ENCODE measurements around the gene SLC46A2. TPM values are rescaled to one million over a fixed set of nuclear protein-coding genes. Genes with fewer than 3 reads are reported as not detected.

Gene SLC46A2
- total RNA-seq, 4 donors from 2014 or later: 0.27 TPM; not detected in 3

DNA sequence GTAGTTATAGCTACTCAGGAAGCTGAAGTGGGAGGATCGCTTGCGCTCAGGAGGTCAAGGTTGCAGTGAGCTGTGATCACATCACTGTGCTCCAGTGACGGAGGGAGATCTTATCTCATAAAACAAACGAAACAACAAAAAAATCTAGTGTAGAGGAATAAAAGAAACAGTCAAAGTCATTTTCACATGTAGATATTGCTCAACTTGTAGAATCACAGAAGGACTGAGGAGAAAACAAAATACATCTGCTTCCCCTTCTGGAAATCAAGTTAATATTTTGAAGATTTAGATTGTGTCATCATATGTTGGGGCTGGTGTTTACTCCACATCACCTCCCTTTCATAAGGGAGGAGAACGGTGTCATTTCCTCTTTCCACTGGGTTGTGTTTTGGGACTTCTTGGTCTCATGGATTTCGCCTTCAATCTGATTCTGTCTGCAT lies 8.2 kb upstream of the SLC46A2 start:
- Histone ChIP-seq H3K27me3 (no peaks in the 10 kb centered on the region), H3K36me3 (no peaks in the 10 kb centered on the region), H3K4me3 (replicated peaks in 1 of 3) (no peak overlapping the region), H3K27ac (no peak overlapping the region), H3K4me1 (no peaks in the 10 kb centered on the region), H3K9me3 (no peaks in the 10 kb centered on the region)
- WGBS, 2 donors: 34 to 44% methylated on average over 6 of the region's 6 CpGs
- DNase-seq: no peak
- intact Hi-C loops (cut with DNase I): no loop called here
- TF ChIP-seq POLR2A (IDR thresholded peaks at IDR 0.05): no peak
- TF ChIP-seq, protein P1, sequence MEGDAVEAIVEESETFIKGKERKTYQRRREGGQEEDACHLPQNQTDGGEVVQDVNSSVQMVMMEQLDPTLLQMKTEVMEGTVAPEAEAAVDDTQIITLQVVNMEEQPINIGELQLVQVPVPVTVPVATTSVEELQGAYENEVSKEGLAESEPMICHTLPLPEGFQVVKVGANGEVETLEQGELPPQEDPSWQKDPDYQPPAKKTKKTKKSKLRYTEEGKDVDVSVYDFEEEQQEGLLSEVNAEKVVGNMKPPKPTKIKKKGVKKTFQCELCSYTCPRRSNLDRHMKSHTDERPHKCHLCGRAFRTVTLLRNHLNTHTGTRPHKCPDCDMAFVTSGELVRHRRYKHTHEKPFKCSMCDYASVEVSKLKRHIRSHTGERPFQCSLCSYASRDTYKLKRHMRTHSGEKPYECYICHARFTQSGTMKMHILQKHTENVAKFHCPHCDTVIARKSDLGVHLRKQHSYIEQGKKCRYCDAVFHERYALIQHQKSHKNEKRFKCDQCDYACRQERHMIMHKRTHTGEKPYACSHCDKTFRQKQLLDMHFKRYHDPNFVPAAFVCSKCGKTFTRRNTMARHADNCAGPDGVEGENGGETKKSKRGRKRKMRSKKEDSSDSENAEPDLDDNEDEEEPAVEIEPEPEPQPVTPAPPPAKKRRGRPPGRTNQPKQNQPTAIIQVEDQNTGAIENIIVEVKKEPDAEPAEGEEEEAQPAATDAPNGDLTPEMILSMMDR (IDR thresholded peaks at IDR 0.05): no peak

GRCh38 chr9:112896131-112896530 lies 5.5 kb upstream of the SLC46A2 start:
- no peaks in the 10 kb centered on the region for H3K27me3 ChIP-seq
- H3K4me1 ChIP-seq: no peaks in the 10 kb centered on the region
- 45 to 52% methylated on average over 3 of the region's 3 CpGs for WGBS, 2 donors
- no peak overlapping the region for H3K4me3 ChIP-seq (replicated peaks in 1 of 3)
- intact Hi-C loops (cut with DNase I): no loop called here
- no peak for DNase-seq
- H3K9me3 ChIP-seq: no peaks in the 10 kb centered on the region
- no peak for TF ChIP-seq POLR2A (IDR thresholded peaks at IDR 0.05)
- TF ChIP-seq, protein P1 (IDR thresholded peaks at IDR 0.05): no peak
- H3K27ac ChIP-seq: no peak overlapping the region
- H3K36me3 ChIP-seq: no peaks in the 10 kb centered on the region

GRCh38 chr9:112894699-112895098 lies 4.0 kb upstream of the SLC46A2 start:
- no peak for TF ChIP-seq POLR2A (IDR thresholded peaks at IDR 0.05)
- TF ChIP-seq, protein P1 (IDR thresholded peaks at IDR 0.05): no peak
- 90 to 95% methylated on average over 1 of the region's 1 CpG for WGBS, 2 donors
- Histone ChIP-seq H3K9me3 (no peaks in the 10 kb centered on the region), H3K4me3 (replicated peaks in 1 of 3) (no peak overlapping the region), H3K27ac (no peak overlapping the region), H3K27me3 (no peaks in the 10 kb centered on the region), H3K36me3 (no peaks in the 10 kb centered on the region), H3K4me1 (peaks cover 5 to 10% of the 10 kb centered on the region in 2 donors)
- DNase-seq: no peak
- intact Hi-C loops (cut with DNase I): no loop called here

GRCh38 chr9:112894041-112894440 lies 3.4 kb upstream of the SLC46A2 start:
- WGBS, 2 donors: 91 to 100% methylated on average over 1 of the region's 1 CpG
- intact Hi-C loops (cut with DNase I): no loop called here

GRCh38 chr9:112892981-112893380 lies 2.3 kb upstream of the SLC46A2 start:
- DNase-seq: no peak
- no peaks in the 10 kb centered on the region for H3K27me3 ChIP-seq
- no peak overlapping the region for H3K4me3 ChIP-seq (replicated peaks in 1 of 3)
- intact Hi-C loops (cut with DNase I): no loop called here
- no peaks in the 10 kb centered on the region for H3K36me3 ChIP-seq
- WGBS, 2 donors: 80 to 88% methylated on average over 2 of the region's 2 CpGs
- TF ChIP-seq, protein P1 (IDR thresholded peaks at IDR 0.05): no peak
- TF ChIP-seq POLR2A (IDR thresholded peaks at IDR 0.05): no peak
- peaks cover 5 to 10% of the 10 kb centered on the region in 2 donors for H3K4me1 ChIP-seq
- H3K27ac ChIP-seq: no peak overlapping the region
- H3K9me3 ChIP-seq: no peaks in the 10 kb centered on the region

More at GRCh38 chr9:112894041-112894440, 3.4 kb upstream of the SLC46A2 start:
- no peak for DNase-seq
- TF ChIP-seq, protein P1 (IDR thresholded peaks at IDR 0.05): no peak
- TF ChIP-seq POLR2A (IDR thresholded peaks at IDR 0.05): no peak
- H3K4me3 ChIP-seq (replicated peaks in 1 of 3): no peak overlapping the region
- no peak overlapping the region for H3K27ac ChIP-seq
- H3K4me1 ChIP-seq: peaks cover 5 to 10% of the 10 kb centered on the region in 2 donors
- no peaks in the 10 kb centered on the region for H3K36me3 ChIP-seq
- H3K9me3 ChIP-seq: no peaks in the 10 kb centered on the region
- no peaks in the 10 kb centered on the region for H3K27me3 ChIP-seq
